Measurements from ENCODE around the gene EFNA3.
"Not testable (repeated sequence)": the region's sequence is repeated elsewhere in the genome, so short reads cannot be mapped to it uniquely, and the experiment has no call there.

Gene EFNA3

DNA sequence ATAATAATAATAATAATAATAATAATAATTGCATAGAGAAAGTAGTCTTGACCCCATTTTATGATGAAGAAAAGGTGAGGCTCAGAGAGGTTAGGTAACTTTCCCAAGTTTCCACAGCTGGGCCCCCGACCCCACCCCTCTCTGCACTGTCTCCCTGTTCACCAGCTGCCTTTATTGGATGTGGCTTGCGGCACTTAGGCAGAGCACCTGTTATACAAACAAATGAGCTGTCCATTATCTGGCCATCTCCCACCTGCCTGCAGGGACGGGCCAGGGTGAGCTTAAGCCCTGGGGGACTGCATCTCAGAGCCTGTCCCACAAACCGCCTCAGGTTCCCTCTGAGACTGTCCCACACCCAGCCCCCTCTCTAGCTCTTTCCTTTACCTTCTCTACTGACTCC, 39.0 kb downstream of the EFNA3 start:
- no peak overlapping the region for H2BK120ac ChIP-seq (ENCODE audit: low read depth, low read length)
- H3K23ac ChIP-seq (ENCODE audit: low read length in 2 of 2), result no peak overlapping the region
- no peak overlapping the region for H3K9ac ChIP-seq (ENCODE audit: low read length)
- no peak overlapping the region for H3K18ac ChIP-seq (ENCODE audit: low read depth in 1 of 2, low read length in 2 of 2)
- no peaks in the 10 kb centered on the region for H3K79me1 ChIP-seq (replicated peaks; ENCODE audit: low read length, poor library complexity, severe bottlenecking)
- no peak for DNase-seq
- no peak overlapping the region for H2AFZ ChIP-seq (ENCODE audit: low read depth, low read length)
- H2BK5ac ChIP-seq (ENCODE audit: low read depth, low read length, poor library complexity, severe bottlenecking), result no peak overlapping the region
- H3K27ac ChIP-seq (ENCODE audit: low read length, poor library complexity, severe bottlenecking), result no peak overlapping the region
- no peak overlapping the region for H3K4me2 ChIP-seq (ENCODE audit: low read length, poor library complexity, severe bottlenecking)
- no peak overlapping the region for H3K4me3 ChIP-seq (ENCODE audit: insufficient read depth in 1 of 2, low read depth in 1 of 2, low read length in 2 of 2)
- H4K8ac ChIP-seq (ENCODE audit: low read length), result no peak overlapping the region
- no peak overlapping the region for H3K4ac ChIP-seq (ENCODE audit: low read depth in 1 of 2, low read length in 2 of 2)
- no peaks in the 10 kb centered on the region for H3K9me3 ChIP-seq (ENCODE audit: control insufficient read depth, low read length)
- H3K27me3 ChIP-seq (ENCODE audit: control insufficient read depth in 1 of 2, insufficient read depth in 1 of 2, low read length in 2 of 2), result peaks cover 42 to 62% of the 10 kb centered on the region in 2 experiments
- no peak overlapping the region for H2AK5ac ChIP-seq (ENCODE audit: low read length, severe bottlenecking)
- no peak overlapping the region for H3K14ac ChIP-seq (ENCODE audit: low read length in 2 of 2)
- H2BK15ac ChIP-seq (ENCODE audit: low read depth, poor library complexity, severe bottlenecking), result no peak overlapping the region
- no peak overlapping the region for H2BK12ac ChIP-seq (ENCODE audit: low read length in 2 of 2)
- H3K36me3 ChIP-seq (ENCODE audit: control insufficient read depth in 1 of 2, insufficient read depth in 2 of 2, low read depth in 1 of 2, low read length in 2 of 2), result no peaks in the 10 kb centered on the region
- H4K91ac ChIP-seq (ENCODE audit: low read length), result no peak overlapping the region
- no peaks in the 10 kb centered on the region for H3K4me1 ChIP-seq (ENCODE audit: control insufficient read depth, insufficient read depth, low read depth, low read length)
- 60% methylated on average over 4 of the region's 4 CpGs for WGBS

DNA sequence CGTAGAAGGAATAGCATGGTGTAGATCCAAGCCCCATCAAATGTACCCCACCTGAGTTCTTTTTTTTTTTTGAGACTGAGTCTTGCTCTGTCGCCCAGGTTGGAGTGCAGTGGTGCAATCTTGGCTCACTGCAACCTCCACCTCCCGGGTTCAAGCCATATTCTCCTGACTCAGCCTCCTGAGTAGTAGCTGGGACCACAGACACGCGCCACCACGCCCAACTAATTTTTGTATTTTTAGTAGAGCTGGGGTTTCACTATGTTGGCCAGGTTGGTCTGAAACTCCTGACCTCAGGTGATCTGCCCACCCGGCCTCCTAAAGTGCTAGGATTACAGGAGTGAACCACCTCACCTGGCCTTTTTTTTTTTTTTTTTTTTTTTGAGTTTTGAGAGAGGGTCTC, 39.5 kb downstream of the EFNA3 start:
- 81% methylated on average over 7 of the region's 7 CpGs for WGBS
- not testable (repeated sequence) for H2BK5ac ChIP-seq (ENCODE audit: low read depth, low read length, poor library complexity, severe bottlenecking)

DNA sequence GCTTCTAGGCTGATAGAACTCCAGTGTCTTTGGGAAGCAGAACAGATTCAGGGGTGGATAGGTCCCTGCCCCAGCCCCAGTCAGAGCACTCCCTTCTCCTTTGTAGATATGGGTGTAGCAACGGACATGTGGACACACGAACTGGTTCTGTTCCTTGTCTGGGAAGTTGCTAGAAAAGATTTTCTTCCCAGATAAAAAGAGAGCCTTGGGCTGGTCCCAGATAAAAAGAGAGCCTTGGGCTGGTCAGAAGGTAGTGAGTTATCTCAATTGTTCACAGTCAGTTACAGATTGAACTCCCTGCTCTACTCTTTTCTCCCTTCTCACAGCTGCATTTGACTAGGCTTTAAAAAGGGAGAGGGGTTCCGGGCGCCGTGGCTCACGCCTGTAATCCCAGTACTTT, 41.6 kb downstream of the EFNA3 start:
- no peak overlapping the region for H3K27ac ChIP-seq (ENCODE audit: low read length, poor library complexity, severe bottlenecking)
- H3K79me1 ChIP-seq (replicated peaks; ENCODE audit: low read length, poor library complexity, severe bottlenecking), result no peaks in the 10 kb centered on the region
- DNase-seq, result no peak
- no peak overlapping the region for H3K18ac ChIP-seq (ENCODE audit: low read depth in 1 of 2, low read length in 2 of 2)
- H3K4ac ChIP-seq (ENCODE audit: low read depth in 1 of 2, low read length in 2 of 2), result no peak overlapping the region
- no peak overlapping the region for H2BK5ac ChIP-seq (ENCODE audit: low read depth, low read length, poor library complexity, severe bottlenecking)
- H3K27me3 ChIP-seq (ENCODE audit: control insufficient read depth in 1 of 2, insufficient read depth in 1 of 2, low read length in 2 of 2), result peaks cover 52 to 80% of the 10 kb centered on the region in 2 experiments
- H2AFZ ChIP-seq (ENCODE audit: low read depth, low read length), result no peak overlapping the region
- no peak overlapping the region for H3K4me3 ChIP-seq (ENCODE audit: insufficient read depth in 1 of 2, low read depth in 1 of 2, low read length in 2 of 2)
- no peak overlapping the region for H4K91ac ChIP-seq (ENCODE audit: low read length)
- H3K36me3 ChIP-seq (ENCODE audit: control insufficient read depth in 1 of 2, insufficient read depth in 2 of 2, low read depth in 1 of 2, low read length in 2 of 2), result no peaks in the 10 kb centered on the region
- no peak overlapping the region for H2BK15ac ChIP-seq (ENCODE audit: low read depth, poor library complexity, severe bottlenecking)
- H3K23ac ChIP-seq (ENCODE audit: low read length in 2 of 2), result no peak overlapping the region
- H2BK12ac ChIP-seq (ENCODE audit: low read length in 2 of 2), result no peak overlapping the region
- H4K8ac ChIP-seq (ENCODE audit: low read length), result no peak overlapping the region
- H2BK120ac ChIP-seq (ENCODE audit: low read depth, low read length), result no peak overlapping the region
- H3K9ac ChIP-seq (ENCODE audit: low read length), result no peak overlapping the region
- no peak overlapping the region for H2AK5ac ChIP-seq (ENCODE audit: low read length, severe bottlenecking)
- peaks cover 7% of the 10 kb centered on the region for H3K4me1 ChIP-seq (ENCODE audit: control insufficient read depth, insufficient read depth, low read depth, low read length)
- H3K14ac ChIP-seq (ENCODE audit: low read length in 2 of 2), result no peak overlapping the region
- no peaks in the 10 kb centered on the region for H3K9me3 ChIP-seq (ENCODE audit: control insufficient read depth, low read length)
- 87% methylated on average over 4 of the region's 6 CpGs for WGBS
- no peak overlapping the region for H3K4me2 ChIP-seq (ENCODE audit: low read length, poor library complexity, severe bottlenecking)

More for the DNA sequence above, 39.5 kb downstream of the EFNA3 start:
- H2AK5ac ChIP-seq (ENCODE audit: low read length, severe bottlenecking); H3K4me1 ChIP-seq (ENCODE audit: control insufficient read depth, insufficient read depth, low read depth, low read length); H3K9ac ChIP-seq (ENCODE audit: low read length); H3K4ac ChIP-seq (ENCODE audit: low read depth in 1 of 2, low read length in 2 of 2); H2BK15ac ChIP-seq (ENCODE audit: low read depth, poor library complexity, severe bottlenecking); H3K14ac ChIP-seq (ENCODE audit: low read length in 2 of 2); H3K4me3 ChIP-seq (ENCODE audit: insufficient read depth in 1 of 2, low read depth in 1 of 2, low read length in 2 of 2); H4K91ac ChIP-seq (ENCODE audit: low read length); H3K9me3 ChIP-seq (ENCODE audit: control insufficient read depth, low read length); DNase-seq; H3K18ac ChIP-seq (ENCODE audit: low read depth in 1 of 2, low read length in 2 of 2); H3K27ac ChIP-seq (ENCODE audit: low read length, poor library complexity, severe bottlenecking); H2BK12ac ChIP-seq (ENCODE audit: low read length in 2 of 2); H2AFZ ChIP-seq (ENCODE audit: low read depth, low read length); H4K8ac ChIP-seq (ENCODE audit: low read length); H3K36me3 ChIP-seq (ENCODE audit: control insufficient read depth in 1 of 2, insufficient read depth in 2 of 2, low read depth in 1 of 2, low read length in 2 of 2); H3K79me1 ChIP-seq (replicated peaks; ENCODE audit: low read length, poor library complexity, severe bottlenecking); H3K4me2 ChIP-seq (ENCODE audit: low read length, poor library complexity, severe bottlenecking); H3K23ac ChIP-seq (ENCODE audit: low read length in 2 of 2); H2BK120ac ChIP-seq (ENCODE audit: low read depth, low read length): not testable (repeated sequence)
- peaks cover 42 to 67% of the 10 kb centered on the region in 2 experiments for H3K27me3 ChIP-seq (ENCODE audit: control insufficient read depth in 1 of 2, insufficient read depth in 1 of 2, low read length in 2 of 2)

DNA sequence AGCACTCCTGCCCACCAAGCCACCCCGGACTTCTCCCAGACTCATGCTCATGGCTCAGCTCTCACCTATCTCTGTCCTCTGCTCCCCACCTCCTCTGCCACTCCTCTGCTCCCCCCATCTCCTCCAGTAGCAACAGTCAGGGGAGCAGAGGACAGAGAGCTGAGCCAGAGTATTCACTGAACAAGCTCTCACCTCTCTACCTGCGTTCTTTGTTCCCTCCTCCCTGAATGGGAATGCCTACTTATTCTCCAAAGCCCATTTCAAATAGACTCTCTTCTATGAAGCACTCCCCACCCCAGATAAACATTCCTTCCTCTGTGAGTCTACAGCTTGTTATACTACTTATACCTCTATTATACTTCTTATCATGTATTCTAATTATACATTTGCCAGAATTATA, 42.6 kb downstream of the EFNA3 start:
- Histone ChIP-seq H2BK120ac (ENCODE audit: low read depth, low read length) (no peak overlapping the region), H2BK12ac (ENCODE audit: low read length in 2 of 2) (no peak overlapping the region), H3K4me2 (ENCODE audit: low read length, poor library complexity, severe bottlenecking) (no peak overlapping the region), H3K79me1 (replicated peaks; ENCODE audit: low read length, poor library complexity, severe bottlenecking) (no peaks in the 10 kb centered on the region), H3K36me3 (ENCODE audit: control insufficient read depth in 1 of 2, insufficient read depth in 2 of 2, low read depth in 1 of 2, low read length in 2 of 2) (no peaks in the 10 kb centered on the region), H2AFZ (ENCODE audit: low read depth, low read length) (no peak overlapping the region), H4K8ac (ENCODE audit: low read length) (no peak overlapping the region), H3K23ac (ENCODE audit: low read length in 2 of 2) (no peak overlapping the region), H2BK5ac (ENCODE audit: low read depth, low read length, poor library complexity, severe bottlenecking) (no peak overlapping the region), H3K4me3 (ENCODE audit: insufficient read depth in 1 of 2, low read depth in 1 of 2, low read length in 2 of 2) (no peak overlapping the region), H2BK15ac (ENCODE audit: low read depth, poor library complexity, severe bottlenecking) (no peak overlapping the region), H3K14ac (ENCODE audit: low read length in 2 of 2) (no peak overlapping the region), H3K9me3 (ENCODE audit: control insufficient read depth, low read length) (no peaks in the 10 kb centered on the region), H4K91ac (ENCODE audit: low read length) (no peak overlapping the region), H3K4me1 (ENCODE audit: control insufficient read depth, insufficient read depth, low read depth, low read length) (peaks cover 16% of the 10 kb centered on the region), H2AK5ac (ENCODE audit: low read length, severe bottlenecking) (no peak overlapping the region), H3K18ac (ENCODE audit: low read depth in 1 of 2, low read length in 2 of 2) (no peak overlapping the region), H3K4ac (ENCODE audit: low read depth in 1 of 2, low read length in 2 of 2) (no peak overlapping the region), H3K9ac (ENCODE audit: low read length) (no peak overlapping the region), H3K27ac (ENCODE audit: low read length, poor library complexity, severe bottlenecking) (no peak overlapping the region), H3K27me3 (ENCODE audit: control insufficient read depth in 1 of 2, insufficient read depth in 1 of 2, low read length in 2 of 2) (peaks cover 61 to 83% of the 10 kb centered on the region in 2 experiments)
- no peak for DNase-seq
- WGBS, result 95% methylated on average over 2 of the region's 2 CpGs
